ENCODE results near the gene AOPEP.

Gene AOPEP

DNA sequence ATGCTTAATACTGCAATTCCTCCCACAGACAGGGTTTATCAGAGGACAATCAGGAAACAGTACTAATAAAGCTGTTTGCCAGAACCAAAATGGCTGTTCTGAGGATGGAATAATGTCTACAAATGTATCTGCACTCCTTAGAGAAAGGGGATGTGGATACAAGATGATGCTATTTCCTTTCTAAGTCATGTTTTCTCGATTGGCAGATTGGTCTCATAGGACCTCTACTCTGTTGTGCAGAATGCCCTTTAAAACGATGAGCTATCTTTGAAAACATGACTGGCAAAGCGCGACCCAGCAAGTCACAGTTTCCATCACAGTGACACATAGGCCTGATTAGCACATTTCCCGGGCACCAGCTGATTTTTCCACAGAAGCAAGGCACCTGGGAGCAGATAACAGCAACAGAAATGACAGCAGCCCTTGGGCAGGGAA, 54.0 kb downstream of the AOPEP start:
- Histone ChIP-seq H2AFZ (ENCODE audit: low read depth, low read length, severe bottlenecking) (no peak overlapping the region), H3K27ac (ENCODE audit: low read depth, low read length) (no peak overlapping the region), H3K4me2 (ENCODE audit: low read depth, low read length, poor library complexity, severe bottlenecking) (no peak overlapping the region), H3K9me3 (ENCODE audit: insufficient read depth, low read length) (no peaks in the 10 kb centered on the region), H3K79me2 (ENCODE audit: insufficient read depth, low read length) (no peaks in the 10 kb centered on the region), H3K9me2 (replicated peaks; ENCODE audit: insufficient read depth, low read length) (no peaks in the 10 kb centered on the region), H3K36me3 (ENCODE audit: low read length) (no peaks in the 10 kb centered on the region), H3K4me3 (ENCODE audit: insufficient read depth, low read length, poor library complexity, severe bottlenecking) (no peak overlapping the region), H4K20me1 (ENCODE audit: low read depth, low read length) (no peaks in the 10 kb centered on the region), H3F3A (ENCODE audit: insufficient read depth) (peaks cover 6% of the 10 kb centered on the region; the same call in 1 of the 2 replicates), H3K9ac (ENCODE audit: low read length) (no peak overlapping the region), H3K27me3 (ENCODE audit: low read length) (no peaks in the 10 kb centered on the region)
- no peak for TF ChIP-seq EZH2phosphoT487 (conservative IDR thresholded peaks at IDR 0.05; ENCODE audit: low read length)
- TF ChIP-seq, protein P1, sequence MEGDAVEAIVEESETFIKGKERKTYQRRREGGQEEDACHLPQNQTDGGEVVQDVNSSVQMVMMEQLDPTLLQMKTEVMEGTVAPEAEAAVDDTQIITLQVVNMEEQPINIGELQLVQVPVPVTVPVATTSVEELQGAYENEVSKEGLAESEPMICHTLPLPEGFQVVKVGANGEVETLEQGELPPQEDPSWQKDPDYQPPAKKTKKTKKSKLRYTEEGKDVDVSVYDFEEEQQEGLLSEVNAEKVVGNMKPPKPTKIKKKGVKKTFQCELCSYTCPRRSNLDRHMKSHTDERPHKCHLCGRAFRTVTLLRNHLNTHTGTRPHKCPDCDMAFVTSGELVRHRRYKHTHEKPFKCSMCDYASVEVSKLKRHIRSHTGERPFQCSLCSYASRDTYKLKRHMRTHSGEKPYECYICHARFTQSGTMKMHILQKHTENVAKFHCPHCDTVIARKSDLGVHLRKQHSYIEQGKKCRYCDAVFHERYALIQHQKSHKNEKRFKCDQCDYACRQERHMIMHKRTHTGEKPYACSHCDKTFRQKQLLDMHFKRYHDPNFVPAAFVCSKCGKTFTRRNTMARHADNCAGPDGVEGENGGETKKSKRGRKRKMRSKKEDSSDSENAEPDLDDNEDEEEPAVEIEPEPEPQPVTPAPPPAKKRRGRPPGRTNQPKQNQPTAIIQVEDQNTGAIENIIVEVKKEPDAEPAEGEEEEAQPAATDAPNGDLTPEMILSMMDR (IDR thresholded peaks at IDR 0.05; ENCODE audit: insufficient read depth, low read length, poor library complexity, severe bottlenecking): no peak

DNA sequence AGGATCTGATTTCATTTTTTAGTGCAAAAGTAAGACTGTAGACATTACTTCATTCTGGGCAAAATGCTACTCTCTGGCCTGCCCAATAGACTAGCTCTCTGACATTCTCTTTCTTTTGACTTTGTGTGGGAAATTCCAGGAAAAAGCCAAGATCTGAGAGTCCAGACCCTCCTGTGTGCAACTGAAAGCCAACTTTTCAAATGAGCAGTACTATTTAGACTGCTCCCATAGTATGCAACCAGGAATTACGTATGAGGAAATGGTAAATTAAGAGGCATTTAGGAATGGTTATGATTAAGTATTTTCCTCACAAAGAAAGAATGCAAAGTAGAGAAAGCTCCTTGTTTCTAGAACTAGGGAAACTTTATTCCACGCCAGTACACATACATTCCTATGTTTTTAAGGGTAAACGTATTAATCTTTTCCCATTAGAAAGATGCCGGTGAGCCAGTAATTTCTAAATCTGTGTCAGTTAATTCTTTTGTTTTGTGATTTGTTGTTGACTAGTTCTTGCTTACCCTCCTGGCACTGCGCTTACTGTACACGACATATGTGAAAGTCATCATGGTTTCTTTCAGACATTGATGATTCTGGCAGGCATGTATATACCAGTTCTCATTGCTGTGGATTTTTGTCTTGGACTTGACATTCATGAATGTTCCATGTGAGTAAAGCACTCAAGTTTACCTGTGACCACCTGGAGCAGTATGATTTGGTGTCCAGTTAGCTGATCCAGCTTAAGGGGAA, 56.0 kb downstream of the AOPEP start:
- Histone ChIP-seq H2AFZ (ENCODE audit: low read depth, low read length, severe bottlenecking) (no peak overlapping the region), H3K4me2 (ENCODE audit: low read depth, low read length, poor library complexity, severe bottlenecking) (no peak overlapping the region), H3K4me3 (ENCODE audit: insufficient read depth, low read length, poor library complexity, severe bottlenecking) (no peak overlapping the region), H4K20me1 (ENCODE audit: low read depth, low read length) (no peaks in the 10 kb centered on the region), H3K9ac (ENCODE audit: low read length) (no peak overlapping the region), H3K36me3 (ENCODE audit: low read length) (no peaks in the 10 kb centered on the region), H3K27ac (ENCODE audit: low read depth, low read length) (no peak overlapping the region), H3F3A (ENCODE audit: insufficient read depth) (peaks cover 6% of the 10 kb centered on the region; the same call in 1 of the 2 replicates), H3K9me2 (replicated peaks; ENCODE audit: insufficient read depth, low read length) (no peaks in the 10 kb centered on the region), H3K9me3 (ENCODE audit: insufficient read depth, low read length) (no peaks in the 10 kb centered on the region), H3K27me3 (ENCODE audit: low read length) (no peaks in the 10 kb centered on the region), H3K79me2 (ENCODE audit: insufficient read depth, low read length) (no peaks in the 10 kb centered on the region)
- TF ChIP-seq, protein P1 (IDR thresholded peaks at IDR 0.05; ENCODE audit: insufficient read depth, low read length, poor library complexity, severe bottlenecking): no peak
- TF ChIP-seq EZH2phosphoT487 (conservative IDR thresholded peaks at IDR 0.05; ENCODE audit: low read length): no peak

DNA sequence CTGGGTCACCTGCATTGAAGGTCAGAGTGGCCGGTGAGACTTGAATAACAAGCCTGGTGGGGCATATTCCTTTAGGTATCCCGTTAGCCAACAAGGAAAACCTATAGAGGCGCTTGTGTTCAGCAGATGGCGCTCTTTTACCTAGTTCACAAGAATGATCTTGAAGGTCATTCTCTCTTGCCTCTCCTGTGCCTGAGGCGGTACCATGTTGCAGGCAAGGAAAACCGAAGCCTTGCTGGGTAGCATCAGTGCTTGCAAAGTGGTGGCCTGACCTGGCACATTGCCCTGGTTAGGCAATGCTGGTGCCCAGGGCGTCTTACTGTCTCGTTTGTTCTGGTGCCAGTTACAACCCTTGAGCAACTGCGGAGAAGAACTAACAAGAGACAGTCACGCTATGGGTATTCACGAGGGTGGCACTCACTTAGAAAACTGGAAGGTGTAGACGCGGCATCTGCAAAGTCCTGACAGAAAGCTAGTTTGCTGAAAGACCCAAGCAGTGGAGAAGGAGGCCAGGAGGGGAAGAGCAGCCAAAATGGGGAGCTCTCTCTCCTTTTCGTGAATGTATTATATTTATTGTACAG, 56.7 kb downstream of the AOPEP start:
- Histone ChIP-seq H3F3A (ENCODE audit: insufficient read depth) (peaks cover 2% of the 10 kb centered on the region; the same call in 1 of the 2 replicates), H3K36me3 (ENCODE audit: low read length) (no peaks in the 10 kb centered on the region), H3K79me2 (ENCODE audit: insufficient read depth, low read length) (no peaks in the 10 kb centered on the region), H3K4me2 (ENCODE audit: low read depth, low read length, poor library complexity, severe bottlenecking) (peak overlapping the region; percentile 15), H3K4me3 (ENCODE audit: insufficient read depth, low read length, poor library complexity, severe bottlenecking) (no peak overlapping the region), H3K9ac (ENCODE audit: low read length) (no peak overlapping the region), H3K27me3 (ENCODE audit: low read length) (no peaks in the 10 kb centered on the region), H4K20me1 (ENCODE audit: low read depth, low read length) (no peaks in the 10 kb centered on the region), H2AFZ (ENCODE audit: low read depth, low read length, severe bottlenecking) (no peak overlapping the region), H3K27ac (ENCODE audit: low read depth, low read length) (peak overlapping the region; percentile 59), H3K9me3 (ENCODE audit: insufficient read depth, low read length) (no peaks in the 10 kb centered on the region), H3K9me2 (replicated peaks; ENCODE audit: insufficient read depth, low read length) (no peaks in the 10 kb centered on the region)
- TF ChIP-seq, protein P1 (IDR thresholded peaks at IDR 0.05; ENCODE audit: insufficient read depth, low read length, poor library complexity, severe bottlenecking): peak; percentile 68
- no peak for TF ChIP-seq EZH2phosphoT487 (conservative IDR thresholded peaks at IDR 0.05; ENCODE audit: low read length)

Data from SU-DHL-6 (cell line).